Endodermal cell (in vitro differentiated cells): Measurements from ENCODE around the gene DTNBP1. TPM values are rescaled to one million over a fixed set of nuclear protein-coding genes. Genes with fewer than 3 reads are reported as not detected.

Experiments
- DNase-seq: peaks from one replicate; pipeline ENCODE4 v3.0.0-alpha.2; 2017
- H3K27ac ChIP-seq: 2 replicates; pipeline ENCODE4 v1.5.1; 2013; ENCODE audit warnings: mild to moderate bottlenecking, low read depth, low read length, moderate library complexity
- H3K27me3 ChIP-seq: 2 replicates; pipeline ENCODE4 v1.6.1; 2013; ENCODE audit warnings: mild to moderate bottlenecking, low read length, moderate library complexity; ENCODE audit not compliant: insufficient read depth, control insufficient read depth, poor library complexity, severe bottlenecking
- H3K36me3 ChIP-seq: 2 replicates; pipeline ENCODE4 v1.7.0; 2013; ENCODE audit warnings: mild to moderate bottlenecking, low read length, moderate library complexity; ENCODE audit not compliant: control insufficient read depth, insufficient read depth
- H3K4me1 ChIP-seq: one replicate; pipeline ENCODE4 v1.7.0; 2013; ENCODE audit warnings: low read length; ENCODE audit not compliant: control insufficient read depth, insufficient read depth
- H3K4me3 ChIP-seq: 2 replicates; pipeline ENCODE4 v1.5.1; 2013; ENCODE audit warnings: mild to moderate bottlenecking, low read length, moderate library complexity
- H3K9ac ChIP-seq: 2 replicates; pipeline ENCODE4 v1.6.1; 2013; ENCODE audit warnings: mild to moderate bottlenecking, low read length, moderate library complexity; ENCODE audit not compliant: poor library complexity, severe bottlenecking; ENCODE audit errors: extremely low read depth
- H3K9me3 ChIP-seq: 2 replicates; pipeline ENCODE4 v1.6.1; 2013; ENCODE audit warnings: mild to moderate bottlenecking, low read length, moderate library complexity; ENCODE audit not compliant: control insufficient read depth
- H3K27ac Mint-ChIP-seq: 2 replicates; pipeline ENCODE4 v1.8.0; 2020; ENCODE audit warnings: mixed read lengths
- H3K27me3 Mint-ChIP-seq: 2 replicates; pipeline ENCODE4 v1.8.0; 2021; ENCODE audit warnings: mild to moderate bottlenecking, mixed read lengths; ENCODE audit not compliant: insufficient read depth
- H3K36me3 Mint-ChIP-seq: 2 replicates; pipeline ENCODE4 v1.8.0; 2020; ENCODE audit warnings: low read depth, mixed read lengths
- H3K4me1 Mint-ChIP-seq: 2 replicates; pipeline ENCODE4 v1.8.0; 2020; ENCODE audit warnings: mixed read lengths
- H3K4me3 Mint-ChIP-seq: 2 replicates; pipeline ENCODE4 v1.8.0; 2020; ENCODE audit warnings: mild to moderate bottlenecking, moderate library complexity, mixed read lengths
- H3K9me3 Mint-ChIP-seq: 2 replicates; pipeline ENCODE4 v1.8.0; 2020; ENCODE audit warnings: mild to moderate bottlenecking, mixed read lengths
- CTCF ChIP-seq: fragments of 200-600 bp; sonication (generic); conservative IDR thresholded peaks from 2 replicates; pipeline ENCODE4 v1.5.0; 2021; ENCODE audit warnings: antibody characterized with exemption, mild to moderate bottlenecking
- WGBS, 2 experiments: methylation state at CpG; one replicate each; pipeline versions ENCODE4 v1.1.5 to v1.1.7; 2013; ENCODE audit warnings: missing lambda C conversion rate in 2 of 2, mixed read lengths in 1 of 2; ENCODE audit not compliant: insufficient coverage in 1 of 2, insufficient read length in 1 of 2; 5-methylcytosine and 5-hydroxymethylcytosine counted together
- total RNA-seq, 2 donors: library from RNA; stranded (reverse); fragmentation: NEBNext Ultra II Directional in 1 of 2; extraction: Animal tissue kit (Norgen Biotek cat#: 25700) in 1 of 2; gene quantifications; 2 replicates in 1 of 2; 3 replicates in 1 of 2; pipeline ENCODE4 v1.2.1, GENCODE V29; 2021

Gene DTNBP1
- total RNA-seq, 2 donors from 2014 or later, result 14.1 to 31.4 TPM

GRCh38 chr6:15491986-15492269 is 170.9 kb downstream of the DTNBP1 start:
- Histone ChIP-seq H3K27ac (no peak overlapping the region), H3K4me3 (no peak overlapping the region), H3K4me1 (peaks cover 18% of the 10 kb centered on the region), H3K9ac (no peak overlapping the region), H3K36me3 (peaks cover 66% of the 10 kb centered on the region), H3K27me3 (no peaks in the 10 kb centered on the region), H3K9me3 (no peaks in the 10 kb centered on the region)
- Mint-ChIP-seq H3K27me3 (no peaks in the 10 kb centered on the region), H3K27ac (no peak overlapping the region), H3K9me3 (no peaks in the 10 kb centered on the region), H3K4me1 (peaks cover 33% of the 10 kb centered on the region), H3K4me3 (no peak overlapping the region), H3K36me3 (peaks cover 50% of the 10 kb centered on the region)
- 87 to 93% methylated on average over 4 to 5 of the region's 5 CpGs for WGBS, 2 experiments
- peak; percentile 46 for DNase-seq
- no peak for TF ChIP-seq CTCF

GRCh38 chr6:15491255-15491985 is 171.4 kb downstream of the DTNBP1 start:
- peak overlapping the region; percentile 26 for H3K27ac Mint-ChIP-seq
- Histone ChIP-seq H3K9me3 (no peaks in the 10 kb centered on the region), H3K4me1 (peaks cover 18% of the 10 kb centered on the region), H3K9ac (no peak overlapping the region), H3K27me3 (no peaks in the 10 kb centered on the region), H3K36me3 (peaks cover 63% of the 10 kb centered on the region), H3K4me3 (no peak overlapping the region), H3K27ac (no peak overlapping the region)
- no peaks in the 10 kb centered on the region for H3K27me3 Mint-ChIP-seq
- H3K4me3 Mint-ChIP-seq, result no peak overlapping the region
- DNase-seq, result peak; percentile 88
- 28 to 29% methylated on average over 5 to 9 of the region's 9 CpGs for WGBS, 2 experiments
- peak; percentile 98 for TF ChIP-seq CTCF
- H3K9me3 Mint-ChIP-seq, result no peaks in the 10 kb centered on the region
- H3K36me3 Mint-ChIP-seq, result peaks cover 48% of the 10 kb centered on the region
- H3K4me1 Mint-ChIP-seq, result peaks cover 33% of the 10 kb centered on the region

- no peak overlapping the region for H3K4me3 ChIP-seq
- peaks cover 18% of the 10 kb centered on the region for H3K4me1 ChIP-seq
- H3K27ac Mint-ChIP-seq, result no peak overlapping the region
- H3K4me3 Mint-ChIP-seq, result no peak overlapping the region
- peak; percentile 43 for DNase-seq
- H3K27me3 Mint-ChIP-seq, result no peaks in the 10 kb centered on the region
- H3K36me3 ChIP-seq, result peaks cover 58% of the 10 kb centered on the region
- H3K9ac ChIP-seq, result no peak overlapping the region
- peaks cover 39% of the 10 kb centered on the region for H3K36me3 Mint-ChIP-seq
- H3K9me3 Mint-ChIP-seq, result no peaks in the 10 kb centered on the region
- no peaks in the 10 kb centered on the region for H3K9me3 ChIP-seq
- no peak overlapping the region for H3K27ac ChIP-seq
- no peak for TF ChIP-seq CTCF
- no peaks in the 10 kb centered on the region for H3K27me3 ChIP-seq
- WGBS, 2 experiments, result 92 to 96% methylated on average over 3 to 11 of the region's 11 CpGs
- peaks cover 33% of the 10 kb centered on the region for H3K4me1 Mint-ChIP-seq
These were observed 172.4 kb downstream of the DTNBP1 start for GRCh38 chr6:15490242-15491100.
